HepG2 (cell line): ENCODE data around the gene NCLN. TPM values are rescaled to one million over a fixed set of nuclear protein-coding genes. Genes with fewer than 3 reads are reported as not detected.

ENCODE experiments used
- ATAC-seq: fragments of 200-7000 bp; cut with Tn5 transposase; 3 replicates; pipeline ENCODE4 v1.9.1; 2020; ENCODE audit warnings: mild to moderate bottlenecking, moderate library complexity
- BruUV-seq: library from RNA; stranded (reverse); fragments of 400-500 nt; replicated peaks from 2 replicates; lab custom pipeline; 2021; lab: Mats Ljungman, UMichigan
- CTCF ChIA-PET: fragments of 300-600 bp; formaldehyde crosslinking; extraction: SDS; loops from one replicate; lab custom pipeline; 2021; ENCODE audit warnings: low total read pairs, inconsistent platforms, low intra/inter-chr PET ratio; lab: Yijun Ruan, JAX
- POLR2A ChIA-PET: fragments of 350-600 bp; sonication (Branson Sonifier 250); formaldehyde crosslinking; loops from one replicate; lab custom pipeline; 2020; ENCODE audit warnings: antibody characterized with exemption, inconsistent platforms; lab: Yijun Ruan, JAX
- DNase-seq: peaks from one replicate; pipeline ENCODE4 v3.0.0-alpha.2; 2015; ENCODE audit warnings: low spot score
- FAIRE-seq: peaks from 3 replicates; lab custom pipeline; 2011; peaks lifted over from hg19 to GRCh38; lab: Jason Lieb, UNC
- H2AFZ ChIP-seq: one replicate; pipeline ENCODE4 v1.6.1; 2011; ENCODE audit warnings: low read length, inconsistent platforms
- H3K27ac ChIP-seq: fragments of 300-600 bp; 3 replicates; pipeline ENCODE4 v1.8.0; 2011; ENCODE audit warnings: mixed run types, mild to moderate bottlenecking, mixed read lengths, low read length, inconsistent platforms; ENCODE audit not compliant: insufficient read depth; ENCODE audit errors: extremely low read length
- H3K27me3 ChIP-seq, 2 experiments: fragments of 200-600 bp in 1 of 2; 2 replicates in 1 of 2; 3 replicates in 1 of 2; pipeline versions ENCODE4 v1.6.0 to v1.8.0; 2011; ENCODE audit warnings: low read length in 2 of 2, mild to moderate bottlenecking in 2 of 2, moderate library complexity in 2 of 2, inconsistent platforms in 1 of 2; ENCODE audit not compliant: insufficient read depth in 2 of 2, control insufficient read depth in 1 of 2
- H3K36me3 ChIP-seq, 2 experiments: fragments of 200-600 bp in 1 of 2; replicated peaks in 1 of 2; 2 replicates in 1 of 2; 3 replicates in 1 of 2; pipeline versions ENCODE4 v1.5.1 to v1.8.0; 2011; ENCODE audit warnings: low read length in 2 of 2, inconsistent platforms in 1 of 2; ENCODE audit not compliant: insufficient read depth in 2 of 2, control insufficient read depth in 1 of 2
- H3K4me1 ChIP-seq: 2 replicates; pipeline ENCODE4 v1.5.1; 2012; ENCODE audit warnings: low read length, inconsistent platforms; ENCODE audit not compliant: insufficient read depth
- H3K4me2 ChIP-seq: 2 replicates; pipeline ENCODE4 v1.6.0; 2011; ENCODE audit warnings: low read depth, low read length, inconsistent platforms
- H3K4me3 ChIP-seq, 3 experiments: fragments of 200-600 bp in 1 of 3; sonication (generic), shearing (Covaris generic) in 1 of 3; replicated peaks in 1 of 3; 2 replicates each; pipeline ENCODE4 v1.5.1; 2011 to 2016; ENCODE audit warnings: low read length in 3 of 3, inconsistent platforms in 2 of 3, low read depth in 2 of 3, mild to moderate bottlenecking in 2 of 3, control low read depth in 1 of 3, mixed read lengths in 1 of 3; ENCODE audit not compliant: insufficient read depth in 1 of 3
- H3K79me2 ChIP-seq: one replicate; pipeline ENCODE4 v1.6.1; 2011; ENCODE audit warnings: low read length, inconsistent platforms; ENCODE audit not compliant: insufficient read depth
- H3K9ac ChIP-seq: 2 replicates; pipeline ENCODE4 v1.6.0; 2011; ENCODE audit warnings: mild to moderate bottlenecking, low read depth, low read length, inconsistent platforms; ENCODE audit not compliant: insufficient read depth
- H3K9me3 ChIP-seq: 2 replicates; pipeline ENCODE4 v1.5.1; 2012; ENCODE audit warnings: mild to moderate bottlenecking, low read length
- H4K20me1 ChIP-seq: 2 replicates; pipeline ENCODE4 v1.6.0; 2011; ENCODE audit warnings: inconsistent platforms, mild to moderate bottlenecking, low read length, moderate library complexity; ENCODE audit not compliant: insufficient read depth
- EED ChIP-seq: sonication (generic); formaldehyde crosslinking; IDR thresholded peaks from 2 replicates; pipeline ENCODE4 v1.5.0; 2020; ENCODE audit warnings: mild to moderate bottlenecking, missing genetic modification reagents
- RERE ChIP-seq: IDR thresholded peaks from 2 replicates; pipeline ENCODE4 v1.6.1; 2016; ENCODE audit warnings: low read depth, missing genetic modification reagents, missing compliant biosample characterization
- UBTF ChIP-seq: sonication (generic); formaldehyde crosslinking; IDR thresholded peaks from 2 replicates; pipeline ENCODE4 v1.4.0; 2020; ENCODE audit warnings: mild to moderate bottlenecking, missing genetic modification reagents
- ZNF142 ChIP-seq: sonication (generic); formaldehyde crosslinking; IDR thresholded peaks from 2 replicates; pipeline ENCODE4 v1.4.0; 2020; ENCODE audit warnings: missing genetic modification reagents
- ZNF460 ChIP-seq: sonication (generic); formaldehyde crosslinking; IDR thresholded peaks from 2 replicates; pipeline ENCODE4 v1.5.1; 2020; ENCODE audit warnings: missing genetic modification reagents, mild to moderate bottlenecking, borderline replicate concordance
- ZNF572 ChIP-seq: sonication (generic); formaldehyde crosslinking; IDR thresholded peaks from 2 replicates; pipeline ENCODE4 v1.5.1; 2020; ENCODE audit warnings: mild to moderate bottlenecking, missing genetic modification reagents
- ZNF766 ChIP-seq: sonication (generic); formaldehyde crosslinking; IDR thresholded peaks from 2 replicates; pipeline ENCODE4 v1.5.0; 2020; ENCODE audit warnings: missing genetic modification reagents, borderline replicate concordance
- WGBS: methylation state at CpG from one replicate; pipeline ENCODE4 v1.1.6; 2017; ENCODE audit warnings: low lambda C conversion rate; 5-methylcytosine and 5-hydroxymethylcytosine counted together
- in situ Hi-C: cut with HindIII; loops from 2 replicates; pipeline ENCODE4 v1.10.0; 2017; ENCODE audit warnings: low pct_unique_long_range_greater_than_20kb; ENCODE audit not compliant: extremely low pct_ligation_motif_present
- intact Hi-C: fragments of 100-400 bp; cut with micrococcal nuclease; formaldehyde crosslinking; loops from one replicate; pipeline ENCODE4 v1.10.0; 2022; ENCODE audit not compliant: unreplicated experiment
- polyA plus RNA-seq, 8 experiments: library from polyadenylated mRNA; depleted of rRNA in 3 of 8; stranded (reverse) in 7 of 8; unstranded in 1 of 8; fragments of >200 nt; fragmentation: Illumina TruSeq in 4 of 8; extraction: Trizol in 4 of 8; gene quantifications; 2 replicates each; pipeline versions ENCODE4 v1.2.1 to v1.2.3, GENCODE V29; 2011 to 2016; ENCODE audit warnings: low read depth in 4 of 8, missing spikeins in 1 of 8, mixed read lengths in 1 of 8; ENCODE audit not compliant: insufficient read depth in 1 of 8
- total RNA-seq, 5 experiments: library from RNA; depleted of rRNA; stranded (reverse); fragments of >200 nt; fragmentation: Illumina TruSeq; extraction: Trizol; gene quantifications; 2 replicates each; pipeline ENCODE4 v1.2.3, GENCODE V29; 2016; ENCODE audit warnings: low read depth in 1 of 5

The NCLN gene
- total and polyA plus RNA-seq, 2 of the 13 experiments (the other 11 are each of a cell fraction or from before 2014, with no cell fraction given), result 42.6 to 56.0 TPM

- BruUV-seq, result TSS peak; percentile 42
- intact Hi-C loops, result no loop called here
- 45% methylated on average over 23 of the region's 23 CpGs for WGBS
- POLR2A ChIA-PET, result interaction anchor here (1.6 kb wide), 1 partner anchor 90 kb away, joined by 3 read pairs; no protein-coding TSS in a partner anchor
- Histone ChIP-seq H3K79me2 (peaks cover 45% of the 10 kb centered on the region), H3K4me2 (peak overlapping the region; percentile 95), H3K9me3 (no peaks in the 10 kb centered on the region), H3K4me1 (peaks cover 32% of the 10 kb centered on the region), H3K27me3 (no peaks in the 10 kb centered on the region), H3K27ac (peak overlapping the region; percentile 53), H4K20me1 (peaks cover 7% of the 10 kb centered on the region; the same call in 1 of the 2 replicates), H2AFZ (no peak overlapping the region), H3K4me3 (peak overlapping the region; percentile 88 to 98 (median 93)), H3K9ac (peak overlapping the region; percentile 88), H3K36me3 (peaks cover 2 to 6% of the 10 kb centered on the region in 2 experiments; a peak in 3 of 5 replicates)
- DNase-seq, result no peak
- CTCF ChIA-PET, result no interaction called here
- no peak for ATAC-seq
- in situ Hi-C loops, result no loop called here
- no peak for FAIRE-seq
- TF ChIP-seq UBTF, result no peak
- TF ChIP-seq ZNF460 (CRISPR knock-in tag), result no peak
- TF ChIP-seq RERE (CRISPR knock-in tag), result no peak
- TF ChIP-seq ZNF572, result no peak
- TF ChIP-seq ZNF766, result no peak
- TF ChIP-seq ZNF142 (CRISPR knock-in tag), result no peak
- TF ChIP-seq EED, result no peak
Observed at GRCh38 chr19:3186891-3187661, 1.3 kb downstream of the NCLN start.
